Fibroblast of lung (primary cell): ENCODE measurements around the gene HERC2.
"Not testable (repeated sequence)": the region's sequence is repeated elsewhere in the genome, so short reads cannot be mapped to it uniquely, and the experiment has no call there.

Source experiments
- CTCF ChIP-seq, 2 donors: IDR thresholded peaks in 1 of 2; conservative IDR thresholded peaks in 1 of 2; 1 replicate in 1 of 2; 2 replicates in 1 of 2; pipeline ENCODE4 v1.5.1; 2011 to 2012; ENCODE audit warnings: low read length in 2 of 2, control low read depth in 1 of 2, inconsistent platforms in 1 of 2, low read depth in 1 of 2, mild to moderate bottlenecking in 1 of 2
- EZH2 ChIP-seq: IDR thresholded peaks from 2 replicates; pipeline ENCODE4 v1.5.1; 2012; ENCODE audit warnings: low read length, control low read depth, mild to moderate bottlenecking; ENCODE audit errors: missing control alignments

GRCh38 chr15:28137408-28138039 is 184.5 kb downstream of the HERC2 start:
- not testable (repeated sequence) for TF ChIP-seq EZH2; CTCF (conservative IDR thresholded peaks at IDR 0.05 in 1 of 2, IDR thresholded peaks at IDR 0.05 in 1 of 2; ENCODE audit: low read depth in 1 of 2, low read length in 2 of 2)
